HG03439 (cell line): ENCODE measurements around the gene SIRT3.
"Not testable (repeated sequence)": the region's sequence is repeated elsewhere in the genome, so short reads cannot be mapped to it uniquely, and the experiment has no call there.

Experiments used
- ATAC-seq: cut with Tn5 transposase; IDR thresholded peaks from one replicate; pipeline ENCODE4 v1.9.1; 2021; ENCODE audit warnings: mild to moderate bottlenecking, moderate library complexity; ENCODE audit not compliant: unreplicated experiment

The SIRT3 gene

DNA sequence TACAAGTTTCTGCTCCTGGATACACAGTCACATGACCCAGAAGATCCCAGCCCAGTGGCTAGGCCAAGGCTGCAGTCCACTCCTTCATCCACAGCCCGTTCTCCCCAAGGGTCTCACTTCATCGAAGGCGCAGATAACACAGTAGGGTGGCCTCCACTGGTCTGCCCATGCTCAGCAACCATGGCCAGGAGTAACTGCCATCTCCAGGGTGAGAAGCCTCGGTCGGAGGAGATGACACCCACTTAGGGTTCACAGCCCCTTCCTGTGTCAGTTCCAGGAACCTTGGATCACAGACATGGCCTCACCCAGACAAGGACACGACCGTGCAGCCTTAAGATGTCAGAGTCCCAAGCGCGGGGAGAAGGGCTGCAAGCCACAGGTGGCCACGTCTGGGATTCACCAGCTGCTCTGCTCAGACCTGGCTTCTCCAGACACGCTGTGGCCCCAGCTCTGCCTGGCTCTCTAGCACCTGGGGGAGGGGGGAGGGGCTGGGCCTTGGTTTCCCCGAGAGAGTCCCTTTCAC is 31.5 kb downstream of the SIRT3 start:
- no peak for ATAC-seq

- no peak for ATAC-seq
These were observed 32.1 kb downstream of the SIRT3 start for GRCh38 chr11:203945-204586.

- no peak for ATAC-seq
These were observed 32.8 kb downstream of the SIRT3 start for GRCh38 chr11:203056-203944.

GRCh38 chr11:202490-202889 is 33.7 kb downstream of the SIRT3 start:
- no peak for ATAC-seq

GRCh38 chr11:201966-202365 is 34.2 kb downstream of the SIRT3 start:
- no peak for ATAC-seq

DNA sequence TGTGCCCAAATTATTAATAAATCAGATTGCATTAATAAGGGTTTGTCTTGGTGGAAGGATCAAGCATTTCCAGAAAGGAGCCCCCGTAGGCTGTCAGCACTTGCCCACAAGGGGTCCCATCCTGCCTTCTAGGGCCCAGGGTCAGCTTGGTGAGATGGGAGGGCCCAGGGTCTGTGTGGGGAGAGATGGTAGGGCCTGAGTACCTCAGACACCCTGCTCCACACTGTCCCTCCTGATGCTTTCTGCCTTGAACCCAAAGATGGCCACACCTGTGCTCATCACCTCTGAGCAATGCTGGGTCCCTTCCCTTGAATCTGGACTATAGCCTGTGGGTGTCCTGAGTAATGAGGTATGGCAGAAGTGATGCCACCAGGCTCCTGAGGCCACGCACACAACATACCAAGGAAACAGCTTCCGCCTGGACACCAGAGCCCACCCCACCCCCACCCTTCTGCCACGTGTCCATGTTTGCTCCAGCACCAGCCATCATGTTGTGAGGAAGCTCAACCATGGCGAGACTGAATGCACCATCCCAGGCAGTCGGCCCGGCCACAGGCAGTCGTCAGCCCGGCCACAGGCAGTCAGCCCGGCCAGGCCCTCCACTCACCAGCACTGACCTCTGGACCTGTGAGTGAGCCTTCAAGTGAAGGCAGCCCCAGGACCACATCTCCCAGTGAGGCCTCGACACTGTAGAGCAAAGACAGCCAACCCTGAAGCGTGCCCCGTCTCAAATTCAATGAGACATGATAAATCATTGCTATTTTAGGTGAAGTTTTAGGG is 35.7 kb downstream of the SIRT3 start:
- ATAC-seq = no peak

- ATAC-seq = no peak
These were observed 36.4 kb downstream of the SIRT3 start for GRCh38 chr11:199782-200181.

- no peak for ATAC-seq
These were observed 37.0 kb downstream of the SIRT3 start for GRCh38 chr11:199004-199581.

- no peak for ATAC-seq
These were observed 37.8 kb downstream of the SIRT3 start for GRCh38 chr11:198236-198806.

- ATAC-seq = no peak
These were observed 38.4 kb downstream of the SIRT3 start for GRCh38 chr11:197741-198235.

GRCh38 chr11:196786-197731 is 39.1 kb downstream of the SIRT3 start:
- no peak for ATAC-seq

DNA sequence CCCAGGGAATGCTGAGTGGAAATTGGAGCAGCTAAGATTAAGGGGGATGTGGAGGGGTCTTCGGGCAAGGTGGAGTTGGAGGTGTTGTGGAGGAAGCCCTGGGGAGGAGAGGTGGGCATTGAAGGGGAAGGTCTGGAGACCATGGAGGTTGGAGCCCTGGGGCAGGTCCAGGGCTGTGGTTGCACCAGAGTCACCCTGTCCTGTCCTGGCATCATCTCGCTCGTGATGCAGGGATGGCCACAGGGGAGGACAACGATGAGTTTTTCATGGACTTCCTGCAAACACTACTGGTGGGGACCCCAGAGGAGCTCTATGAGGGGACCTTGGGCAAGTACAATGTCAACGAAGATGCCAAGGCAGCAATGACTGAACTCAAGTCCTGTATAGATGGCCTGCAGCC is 42.7 kb downstream of the SIRT3 start:
- ATAC-seq = not testable (repeated sequence)

DNA sequence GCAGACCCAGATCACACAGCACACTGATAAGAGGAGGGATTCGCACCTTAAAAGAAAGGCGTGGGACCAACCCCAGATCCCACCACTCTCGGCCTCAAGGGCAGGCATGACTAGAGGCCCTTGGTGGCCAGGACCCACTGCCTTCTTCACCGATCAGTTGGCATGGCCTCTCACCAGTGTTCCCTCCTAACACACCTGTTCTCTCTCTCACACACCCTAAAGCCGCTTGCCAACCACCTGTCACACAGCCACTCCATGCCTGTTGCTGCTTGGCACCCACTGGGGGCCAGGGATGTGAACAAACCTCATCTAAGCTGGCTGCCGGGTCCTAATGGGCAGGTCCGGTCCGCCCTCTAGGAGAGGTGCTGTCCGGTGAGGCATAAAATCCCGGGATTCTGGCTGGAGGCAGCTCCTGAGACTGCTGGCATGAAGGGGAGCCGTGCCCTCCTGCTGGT is 43.4 kb downstream of the SIRT3 start, which contains the start of gene SCGB1C1:
TSS of gene SCGB1C1 (plus strand) at position 405 of the 455 bp plus-strand sequence. CDS start at position 427, 22 bp downstream.
- ATAC-seq = not testable (repeated sequence)

DNA sequence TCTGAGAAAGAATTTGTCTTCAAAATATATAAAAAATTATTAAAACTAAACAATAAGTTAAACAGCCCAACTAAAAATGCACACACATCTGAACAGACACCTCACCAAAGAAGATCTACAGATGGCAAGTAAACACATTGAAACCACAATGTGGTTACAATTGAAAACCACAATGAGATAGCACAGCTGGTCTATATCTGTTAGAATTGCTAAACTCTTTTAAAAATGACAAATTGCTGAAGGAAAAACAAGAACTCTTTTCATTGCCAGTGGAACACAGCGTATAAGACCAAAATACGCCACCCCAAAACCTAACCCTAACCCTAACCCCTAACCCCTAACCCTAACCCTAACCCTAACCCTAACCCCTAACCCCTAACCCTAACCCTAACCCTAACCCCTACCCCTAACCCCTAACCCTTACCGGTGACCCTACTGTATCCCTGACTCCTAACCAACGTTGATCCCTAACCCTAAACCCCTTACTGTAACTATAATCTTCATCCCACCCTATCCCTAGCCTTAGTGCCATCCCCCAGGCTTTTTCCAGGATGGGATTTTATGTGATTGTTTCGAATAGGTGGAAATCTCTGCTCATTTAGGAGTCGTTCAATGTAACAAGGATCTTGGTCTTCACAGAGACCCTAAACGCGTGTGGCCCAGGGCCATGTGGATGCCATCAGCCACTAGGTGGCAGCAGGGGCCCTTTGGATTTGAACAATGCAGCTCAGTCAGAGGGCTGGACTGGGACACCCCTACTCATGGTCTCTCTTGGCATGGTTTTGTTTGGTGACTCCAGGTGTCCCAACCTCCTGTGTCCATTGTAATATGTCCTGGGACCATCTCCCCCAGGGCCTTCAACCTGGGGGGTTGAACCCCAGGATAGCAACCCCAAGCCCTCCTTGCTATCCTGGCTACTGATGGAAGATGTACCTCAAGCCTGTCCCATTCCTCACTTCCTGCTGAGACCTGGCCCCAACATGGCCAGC is 44.4 kb downstream of the SIRT3 start:
- ATAC-seq = not testable (repeated sequence)

DNA sequence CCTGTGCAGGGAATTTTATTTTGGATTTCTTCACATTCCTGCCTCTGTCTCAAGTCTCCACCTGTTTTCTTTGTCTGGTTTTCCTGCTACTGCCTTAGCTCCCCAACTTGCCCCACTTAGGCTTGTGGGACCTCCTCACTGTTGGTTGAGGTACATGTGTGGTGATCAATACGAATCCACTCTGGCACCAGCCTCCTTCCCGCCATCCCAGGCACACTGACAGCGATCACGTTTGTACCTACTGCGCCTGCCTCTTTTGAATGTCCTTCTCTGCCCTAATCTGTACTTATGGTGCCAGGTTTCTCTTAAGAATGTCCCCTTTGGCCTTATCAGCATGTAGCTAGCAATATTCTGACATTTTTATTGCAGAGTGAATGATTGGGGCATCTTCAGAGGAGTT is 45.6 kb downstream of the SIRT3 start:
- ATAC-seq = not testable (repeated sequence)

DNA sequence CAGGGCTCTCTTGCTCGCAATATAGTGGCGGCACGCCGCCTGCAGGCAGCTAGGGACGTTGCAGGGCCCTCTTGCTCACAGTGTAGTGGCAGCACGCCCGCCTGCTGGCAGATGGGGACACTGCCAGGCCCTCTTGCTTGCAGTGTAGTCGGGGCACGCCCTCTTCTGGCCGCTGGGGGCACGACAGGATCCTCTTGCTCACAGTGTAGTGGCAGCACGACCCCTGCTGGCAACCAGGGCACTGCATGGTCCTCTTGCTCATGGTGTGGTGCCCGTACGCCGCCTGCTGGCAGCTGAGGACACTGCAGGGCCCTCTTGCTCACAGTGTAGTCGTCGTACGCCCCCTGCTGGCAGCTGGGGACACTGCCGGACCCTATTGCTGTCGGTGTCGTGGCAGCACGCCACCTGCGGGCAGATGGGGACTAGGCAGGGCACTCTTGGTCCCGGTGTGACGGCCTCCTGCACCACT is 46.3 kb downstream of the SIRT3 start:
- peak; percentile 89 for ATAC-seq

DNA sequence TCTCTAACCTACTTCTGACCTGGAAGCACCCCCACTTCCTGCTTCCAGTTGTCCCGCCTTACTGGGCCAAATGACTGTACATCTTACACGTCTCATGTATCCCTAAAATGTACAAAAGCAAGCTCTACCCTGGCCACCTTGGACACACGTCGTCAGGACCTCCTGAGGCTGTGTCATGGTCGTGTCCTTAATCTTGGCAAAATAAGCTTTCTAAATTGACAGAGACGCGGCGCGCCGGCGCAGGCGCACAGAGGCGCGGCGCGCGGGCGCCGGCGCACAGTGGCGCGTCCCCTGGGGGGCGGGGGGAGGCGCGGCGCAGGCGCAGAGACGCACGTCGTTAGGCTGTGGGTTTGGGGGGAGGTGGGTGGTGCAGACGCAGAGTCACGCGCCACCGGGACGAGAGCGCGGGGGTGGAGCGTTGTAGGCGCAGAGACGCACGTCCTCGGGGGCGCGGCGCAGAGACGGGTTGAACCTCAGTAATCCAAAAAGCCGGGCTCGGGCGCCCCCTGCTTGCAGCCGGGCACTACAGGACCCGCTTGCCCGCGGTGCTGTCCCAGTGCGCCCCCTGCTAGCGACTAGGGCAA is 46.9 kb downstream of the SIRT3 start:
- ATAC-seq = peak; percentile 10
